Measurements from ENCODE around the gene HMBS. TPM values are rescaled to one million over a fixed set of nuclear protein-coding genes. Genes with fewer than 3 reads are reported as not detected.

HMBS gene
- total and polyA plus RNA-seq, 11 donors, result 8.1 to 34.0 (median 16.6) TPM

GRCh38 chr11:119061256-119061655, 23.4 kb upstream of the HMBS start:
- intact Hi-C loops (cut with DNase I), result no loop called here
- WGBS, 4 donors, result 89 to 98% (median 97%) methylated on average over 3 of the region's 3 CpGs
- no peak for ATAC-seq
- Histone ChIP-seq H3K9me3 (no peaks in the 10 kb centered on the region), H3K27ac (no peak overlapping the region), H3K4me1 (peaks cover 2 to 29% (median 14%) of the 10 kb centered on the region in 12 donors), H3K27me3 (no peaks in the 10 kb centered on the region), H3K4me3 (no peak overlapping the region), H3K36me3 (peaks cover 0 to 13% (median 4%) of the 10 kb centered on the region in 9 donors)
- no peak for TF ChIP-seq CTCF (IDR thresholded peaks at IDR 0.05)
- DNase-seq, result no peak

- Histone ChIP-seq H3K27me3 (no peaks in the 10 kb centered on the region), H3K9me3 (no peaks in the 10 kb centered on the region), H3K4me1 (peaks cover 1 to 33% (median 19%) of the 10 kb centered on the region in 12 donors), H3K36me3 (peaks cover 0 to 13% (median 4%) of the 10 kb centered on the region in 9 donors), H3K27ac (no peak overlapping the region), H3K4me3 (no peak overlapping the region)
- ATAC-seq (no peak), DNase-seq (peak in 1 of 5 donors; percentile 12)
- WGBS, 4 donors, result 58 to 73% (median 64%) methylated on average over 5 of the region's 5 CpGs
- no peak for TF ChIP-seq CTCF (IDR thresholded peaks at IDR 0.05)
- TF ChIP-seq POLR2A (IDR thresholded peaks at IDR 0.05), result no peak
- intact Hi-C loops (cut with DNase I), result no loop called here
Measured at GRCh38 chr11:119062779-119063178, 21.9 kb upstream of the HMBS start.

GRCh38 chr11:119065369-119065768, 19.3 kb upstream of the HMBS start:
- 70 to 83% (median 77%) methylated on average over 4 of the region's 4 CpGs for WGBS, 4 donors
- ATAC-seq (no peak), DNase-seq (peak in 1 of 5 donors; percentile 3)
- TF ChIP-seq CTCF (IDR thresholded peaks at IDR 0.05) (peak in 3 of 12 donors; percentile 14 to 28 (median 21)), POLR2A (IDR thresholded peaks at IDR 0.05) (no peak)
- H3K36me3 ChIP-seq, result peaks cover 0 to 26% (median 14%) of the 10 kb centered on the region in 9 donors
- intact Hi-C loops (cut with DNase I), result no loop called here
- H3K4me1 ChIP-seq, result peaks cover 0 to 41% (median 26%) of the 10 kb centered on the region in 12 donors
- H3K9me3 ChIP-seq, result no peaks in the 10 kb centered on the region
- H3K27ac ChIP-seq, result no peak overlapping the region
- H3K4me3 ChIP-seq, result no peak overlapping the region
- no peaks in the 10 kb centered on the region for H3K27me3 ChIP-seq

GRCh38 chr11:119067371-119068222, 17.1 kb upstream of the HMBS start, which contains the start of gene VPS11:
VPS11 (plus strand) TSS chr11:119067818; CDS start chr11:119067824, 6 bp downstream.
- H3K9me3 ChIP-seq, result no peaks in the 10 kb centered on the region
- 0% methylated on average over 42 to 49 of the region's 49 CpGs for WGBS, 4 donors
- peaks cover 0 to 45% (median 33%) of the 10 kb centered on the region in 9 donors for H3K36me3 ChIP-seq
- no peak for TF ChIP-seq CTCF (IDR thresholded peaks at IDR 0.05)
- TF ChIP-seq POLR2A (IDR thresholded peaks at IDR 0.05), result peak in 1 of 2 donors; percentile 69
- H3K27ac ChIP-seq, result peak within 1 kb of the TSS; percentile 60 to 95 (median 83)
- DNase-seq, result peak; percentile 97 to 99 (median 99)
- H3K4me3 ChIP-seq, result peak within 1 kb of the TSS; percentile 71 to 97 (median 88)
- H3K27me3 ChIP-seq, result no peaks in the 10 kb centered on the region
- ATAC-seq, result peak; percentile 98 to 99 (median 98)
- intact Hi-C loops (cut with DNase I), result loop anchor here in 3 of 10 donors (1.0 to 2.0 kb wide), 3 partner anchors 27 to 35 kb away; a partner anchor contains a TSS
- H3K4me1 ChIP-seq, result peaks cover 0 to 39% (median 24%) of the 10 kb centered on the region in 12 donors

All from heart left ventricle (tissue), 16 donors.